ENCODE results near the gene OR4F6.

Gene OR4F6

DNA sequence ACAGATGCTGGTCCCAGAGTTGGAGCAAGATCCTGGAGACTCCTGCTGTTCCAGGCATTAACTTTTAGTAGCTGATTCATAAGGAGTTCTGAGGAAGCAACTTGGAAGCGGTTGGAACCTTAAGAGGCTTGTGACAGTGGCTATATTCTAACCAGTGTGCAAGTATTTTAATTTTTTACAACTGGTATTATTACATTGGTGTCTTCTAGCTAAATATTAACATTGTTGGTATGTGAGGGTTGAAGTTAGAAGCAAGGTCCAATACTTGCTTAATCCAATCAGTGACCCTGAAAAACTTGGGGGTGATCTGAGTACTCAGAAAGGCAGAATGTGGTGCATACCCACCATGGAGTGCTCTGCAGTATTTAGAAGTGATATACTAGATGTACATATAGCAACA lies 7.1 kb downstream of the OR4F6 start:
- ATAC-seq (replicated peaks; ENCODE audit: extremely low read depth, poor library complexity, severe bottlenecking), result no peak
- no peaks in the 10 kb centered on the region for H3K4me1 Mint-ChIP-seq
- H3K27me3 Mint-ChIP-seq, result peaks cover 82% of the 10 kb centered on the region
- H3K4me3 Mint-ChIP-seq, result no peak overlapping the region
- peaks cover 6% of the 10 kb centered on the region for H3K9me3 Mint-ChIP-seq
- H3K36me3 Mint-ChIP-seq (ENCODE audit: insufficient read depth), result no peaks in the 10 kb centered on the region
- no peak overlapping the region for H3K27ac Mint-ChIP-seq (ENCODE audit: low read depth)
- DNase-seq (ENCODE audit: low spot score in 2 of 2), result no peak

DNA sequence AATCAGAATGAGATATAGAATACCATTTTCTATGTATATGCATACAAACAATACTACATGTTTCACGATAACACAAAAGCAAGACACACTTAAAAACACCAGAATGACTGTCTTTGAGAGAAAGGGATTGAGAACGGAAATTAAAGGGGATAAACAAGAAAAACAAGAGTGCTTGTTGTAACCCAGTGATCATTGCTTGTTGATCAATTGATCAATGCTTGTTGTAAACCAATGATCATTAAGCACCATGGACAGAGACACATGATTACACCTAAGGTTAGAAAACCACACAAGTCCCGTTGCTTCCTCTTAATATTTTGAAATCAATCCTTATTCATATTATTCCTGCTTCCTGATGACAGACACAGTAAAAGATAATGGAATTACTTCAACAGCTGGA lies 7.6 kb downstream of the OR4F6 start:
- Mint-ChIP-seq H3K4me1 (no peaks in the 10 kb centered on the region), H3K4me3 (no peak overlapping the region), H3K9me3 (peaks cover 5% of the 10 kb centered on the region), H3K27me3 (peaks cover 82% of the 10 kb centered on the region), H3K36me3 (ENCODE audit: insufficient read depth) (no peaks in the 10 kb centered on the region), H3K27ac (ENCODE audit: low read depth) (no peak overlapping the region)
- no peak for ATAC-seq (replicated peaks; ENCODE audit: extremely low read depth, poor library complexity, severe bottlenecking)
- DNase-seq (ENCODE audit: low spot score in 2 of 2), result no peak

DNA sequence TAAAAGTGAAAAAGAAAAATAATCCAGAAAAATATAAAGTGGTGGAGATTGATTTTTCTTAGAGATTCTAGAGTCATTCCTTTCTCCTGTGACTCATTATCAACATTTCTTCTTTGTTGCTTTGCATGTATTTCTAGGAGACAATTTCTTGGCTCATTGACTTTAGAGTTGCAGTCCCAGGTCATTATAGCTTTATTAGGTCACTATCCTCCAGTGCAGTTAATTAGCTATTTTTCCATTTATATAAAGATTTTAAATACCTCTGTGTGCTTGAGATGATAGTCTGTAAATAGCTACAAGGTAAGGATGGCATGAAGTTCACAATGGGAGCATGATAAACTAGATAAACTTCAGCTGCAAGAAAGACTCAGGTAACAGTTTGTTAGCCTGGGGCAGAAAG lies 8.6 kb downstream of the OR4F6 start, which contains the start of gene OR4F15:
OR4F15 (plus strand) TSS at position 301 of the 400 bp plus-strand sequence. CDS start 5,985 bp downstream, outside the sequence.
- DNase-seq (ENCODE audit: low spot score in 2 of 2) (no peak), ATAC-seq (replicated peaks; ENCODE audit: extremely low read depth, poor library complexity, severe bottlenecking) (no peak)
- no peak within 1 kb of the TSS for H3K4me3 Mint-ChIP-seq
- H3K4me1 Mint-ChIP-seq, result no peaks in the 10 kb centered on the region
- H3K36me3 Mint-ChIP-seq (ENCODE audit: insufficient read depth), result no peaks in the 10 kb centered on the region
- no peaks in the 10 kb centered on the region for H3K9me3 Mint-ChIP-seq
- peaks cover 81% of the 10 kb centered on the region for H3K27me3 Mint-ChIP-seq
- H3K27ac Mint-ChIP-seq (ENCODE audit: low read depth), result no peak within 1 kb of the TSS

DNA sequence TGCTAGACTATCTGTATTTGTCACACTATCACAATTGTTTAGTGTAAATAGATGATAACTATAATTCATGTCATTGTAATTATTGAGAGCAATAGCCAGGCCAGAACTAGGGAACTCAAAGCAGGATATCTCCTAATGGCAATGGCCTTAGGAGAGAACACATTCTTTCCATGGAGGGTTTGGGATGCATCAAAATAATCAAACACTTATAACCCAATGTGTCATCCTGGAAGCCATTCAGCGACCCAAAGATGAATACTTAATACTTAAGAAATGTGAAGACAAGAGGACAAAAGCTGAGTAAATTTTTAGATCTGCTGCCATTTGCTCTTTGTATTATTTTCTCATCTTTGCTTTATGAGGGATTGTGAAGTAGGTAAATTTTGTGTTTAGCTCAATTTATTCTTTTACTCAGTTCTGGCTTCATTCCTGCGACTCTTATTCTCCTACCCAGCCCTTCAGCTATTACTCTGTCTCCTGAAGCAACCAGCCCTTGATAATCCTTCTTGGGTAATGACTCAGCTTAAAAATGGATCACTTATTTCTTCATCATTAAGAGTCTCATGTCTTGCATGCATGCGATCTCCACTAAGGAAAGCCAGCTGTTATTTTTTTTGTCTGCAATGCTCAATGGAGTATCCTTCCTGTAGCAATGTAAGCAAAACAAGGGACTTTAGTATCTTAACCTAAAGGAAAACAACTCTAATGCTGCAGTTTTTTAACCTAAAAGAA lies 10.7 kb downstream of the OR4F6 start:
- no peaks in the 10 kb centered on the region for H3K9me3 Mint-ChIP-seq
- H3K36me3 Mint-ChIP-seq (ENCODE audit: insufficient read depth), result no peaks in the 10 kb centered on the region
- ATAC-seq (replicated peaks; ENCODE audit: extremely low read depth, poor library complexity, severe bottlenecking) (no peak), DNase-seq (ENCODE audit: low spot score in 2 of 2) (no peak)
- no peak overlapping the region for H3K27ac Mint-ChIP-seq (ENCODE audit: low read depth)
- peaks cover 78% of the 10 kb centered on the region for H3K27me3 Mint-ChIP-seq
- H3K4me3 Mint-ChIP-seq, result no peak overlapping the region
- H3K4me1 Mint-ChIP-seq, result no peaks in the 10 kb centered on the region

DNA sequence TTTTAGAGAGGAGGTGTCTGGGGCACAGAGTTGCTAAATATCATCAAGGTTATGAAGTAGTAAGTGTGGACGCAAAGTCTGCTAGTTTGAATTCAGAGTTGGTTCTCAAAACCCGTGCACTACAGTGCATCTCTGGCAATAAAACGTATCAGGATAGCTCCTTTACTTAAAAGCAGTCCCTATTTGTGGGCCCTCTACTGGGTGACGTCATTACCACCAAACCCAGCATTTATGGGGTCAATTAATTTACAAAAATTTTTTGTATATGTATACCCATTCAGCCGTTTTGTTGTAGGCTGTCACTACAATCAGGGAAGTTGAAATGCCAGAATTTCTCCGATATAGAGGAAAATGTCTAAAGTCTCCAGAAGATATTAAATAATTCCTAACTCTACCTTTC lies 17.5 kb downstream of the OR4F6 start:
- Mint-ChIP-seq H3K4me1 (no peaks in the 10 kb centered on the region), H3K27me3 (peaks cover 58% of the 10 kb centered on the region), H3K36me3 (ENCODE audit: insufficient read depth) (no peaks in the 10 kb centered on the region), H3K4me3 (no peak overlapping the region), H3K9me3 (no peaks in the 10 kb centered on the region), H3K27ac (ENCODE audit: low read depth) (no peak overlapping the region)
- ATAC-seq (replicated peaks; ENCODE audit: extremely low read depth, poor library complexity, severe bottlenecking), result no peak
- no peak for DNase-seq (ENCODE audit: low spot score in 2 of 2)

DNA sequence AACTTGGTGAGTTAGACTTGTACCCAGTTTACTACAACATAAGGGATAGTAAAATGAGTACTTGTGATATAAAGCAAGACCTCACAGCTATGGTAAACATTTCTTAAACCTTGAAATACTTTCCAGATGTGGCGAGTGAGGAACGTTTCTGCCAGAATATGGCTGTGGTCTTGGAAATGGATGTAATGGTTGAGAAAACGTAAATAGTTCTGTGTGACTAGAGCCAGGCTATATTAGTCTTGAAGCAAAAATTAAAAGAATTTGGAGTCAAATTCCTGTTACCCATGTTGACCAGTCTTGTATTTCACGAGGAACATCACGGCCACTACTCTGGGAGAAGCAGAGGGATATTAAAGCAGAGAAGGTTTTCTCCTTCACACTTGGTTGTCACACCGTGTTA lies 23.9 kb downstream of the OR4F6 start:
- Mint-ChIP-seq H3K4me1 (no peaks in the 10 kb centered on the region), H3K27me3 (peaks cover 88% of the 10 kb centered on the region), H3K36me3 (ENCODE audit: insufficient read depth) (no peaks in the 10 kb centered on the region), H3K4me3 (no peak overlapping the region), H3K9me3 (no peaks in the 10 kb centered on the region), H3K27ac (ENCODE audit: low read depth) (no peak overlapping the region)
- no peak for DNase-seq (ENCODE audit: low spot score in 2 of 2)
- ATAC-seq (replicated peaks; ENCODE audit: extremely low read depth, poor library complexity, severe bottlenecking), result no peak

DNA sequence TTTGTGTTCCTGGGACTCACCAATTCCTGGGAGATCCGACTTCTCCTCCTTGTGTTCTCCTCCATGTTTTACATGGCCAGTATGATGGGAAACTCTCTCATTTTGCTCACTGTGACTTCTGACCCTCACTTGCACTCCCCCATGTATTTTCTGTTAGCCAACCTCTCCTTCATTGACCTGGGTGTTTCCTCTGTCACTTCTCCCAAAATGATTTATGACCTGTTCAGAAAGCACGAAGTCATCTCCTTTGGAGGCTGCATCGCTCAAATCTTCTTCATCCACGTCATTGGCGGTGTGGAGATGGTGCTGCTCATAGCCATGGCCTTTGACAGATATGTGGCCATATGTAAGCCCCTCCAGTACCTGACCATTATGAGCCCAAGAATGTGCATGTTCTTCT lies 25.5 kb downstream of the OR4F6 start:
- Mint-ChIP-seq H3K36me3 (ENCODE audit: insufficient read depth) (no peaks in the 10 kb centered on the region), H3K4me3 (no peak overlapping the region), H3K27ac (ENCODE audit: low read depth) (no peak overlapping the region), H3K9me3 (no peaks in the 10 kb centered on the region), H3K27me3 (peaks cover 76% of the 10 kb centered on the region), H3K4me1 (no peaks in the 10 kb centered on the region)
- no peak for ATAC-seq (replicated peaks; ENCODE audit: extremely low read depth, poor library complexity, severe bottlenecking)
- DNase-seq (ENCODE audit: low spot score in 2 of 2), result no peak

DNA sequence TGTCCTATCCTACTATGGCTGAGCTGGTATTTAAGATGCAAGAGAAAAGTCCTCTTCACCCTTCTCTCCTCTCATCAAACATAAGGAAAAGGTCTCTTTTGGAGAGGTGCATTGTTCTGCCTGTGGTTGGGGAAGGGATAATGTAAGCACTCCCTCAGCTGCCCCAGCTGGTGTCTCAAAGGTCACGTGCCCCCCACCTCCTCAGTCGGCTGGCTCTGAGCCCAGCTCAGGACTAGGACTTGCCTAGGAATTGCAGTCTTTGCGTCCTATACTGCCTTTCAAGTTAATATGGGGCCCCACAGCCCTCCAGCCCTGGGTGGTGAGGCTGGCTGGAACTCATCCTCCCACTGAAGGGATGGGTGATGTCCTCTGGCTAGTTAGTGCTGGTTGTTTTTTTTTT lies 38.3 kb downstream of the OR4F6 start:
- DNase-seq (ENCODE audit: low spot score in 2 of 2) (no peak), ATAC-seq (replicated peaks; ENCODE audit: extremely low read depth, poor library complexity, severe bottlenecking) (no peak)
- Mint-ChIP-seq H3K36me3 (ENCODE audit: insufficient read depth) (no peaks in the 10 kb centered on the region), H3K27me3 (peaks cover 49% of the 10 kb centered on the region), H3K9me3 (no peaks in the 10 kb centered on the region), H3K4me1 (no peaks in the 10 kb centered on the region), H3K4me3 (no peak overlapping the region), H3K27ac (ENCODE audit: low read depth) (no peak overlapping the region)

DNA sequence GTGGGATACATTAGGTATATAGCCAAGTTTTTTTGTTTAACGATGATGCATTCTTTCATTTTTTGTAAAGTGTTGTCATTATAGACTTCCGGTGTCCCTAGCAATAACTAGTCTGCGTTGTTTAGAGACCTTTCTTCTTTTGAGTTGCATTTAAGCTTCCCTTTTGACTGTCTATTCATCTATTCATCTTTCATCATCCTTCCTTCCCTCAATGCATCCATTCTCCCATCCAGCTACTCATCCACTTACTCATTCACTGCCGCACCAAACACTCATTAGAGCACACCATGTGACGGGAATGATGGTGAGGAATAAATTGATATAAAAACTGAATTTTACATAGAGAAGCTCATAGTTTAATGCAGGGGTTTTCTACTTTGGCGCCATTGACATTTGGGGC lies 41.6 kb downstream of the OR4F6 start:
- no peaks in the 10 kb centered on the region for H3K9me3 Mint-ChIP-seq
- H3K27me3 Mint-ChIP-seq, result peaks cover 48% of the 10 kb centered on the region
- ATAC-seq (replicated peaks; ENCODE audit: extremely low read depth, poor library complexity, severe bottlenecking), result no peak
- no peak overlapping the region for H3K27ac Mint-ChIP-seq (ENCODE audit: low read depth)
- H3K4me3 Mint-ChIP-seq, result no peak overlapping the region
- no peaks in the 10 kb centered on the region for H3K4me1 Mint-ChIP-seq
- H3K36me3 Mint-ChIP-seq (ENCODE audit: insufficient read depth), result no peaks in the 10 kb centered on the region
- no peak for DNase-seq (ENCODE audit: low spot score in 2 of 2)

DNA sequence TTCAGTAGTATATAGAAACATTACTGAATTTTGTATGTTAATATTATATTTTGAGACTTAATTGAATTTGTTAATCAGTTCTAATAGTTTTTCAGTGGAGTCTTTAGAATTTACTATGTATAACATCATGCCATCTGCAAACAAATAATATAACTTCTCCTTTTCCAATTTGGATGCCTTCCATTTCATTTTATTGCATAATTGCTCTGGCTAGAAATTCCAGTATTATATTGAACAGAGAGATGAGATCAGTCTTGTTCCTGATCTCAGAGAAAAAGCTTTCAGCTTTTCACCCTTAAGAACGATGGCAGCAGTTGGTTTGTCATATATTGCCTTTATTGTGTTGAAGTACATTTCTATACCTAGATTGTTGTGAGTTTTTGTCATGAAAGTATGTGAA lies 49.0 kb downstream of the OR4F6 start:
- Mint-ChIP-seq H3K4me1 (no peaks in the 10 kb centered on the region), H3K4me3 (no peak overlapping the region), H3K27me3 (peaks cover 50% of the 10 kb centered on the region), H3K36me3 (ENCODE audit: insufficient read depth) (no peaks in the 10 kb centered on the region), H3K9me3 (no peaks in the 10 kb centered on the region), H3K27ac (ENCODE audit: low read depth) (no peak overlapping the region)
- DNase-seq (ENCODE audit: low spot score in 2 of 2) (no peak), ATAC-seq (replicated peaks; ENCODE audit: extremely low read depth, poor library complexity, severe bottlenecking) (no peak)
